T-helper 1 cell treated with Interleukin-12 subunit alpha and Interleukin-12 subunit beta and Interleukin-4 antibody, amounts not matched to agents 30 ng/mL and 1 ng/mL, for 36 hours (primary cell): ENCODE data around the gene XXYLT1. TPM values are rescaled to one million over a fixed set of nuclear protein-coding genes. Genes with fewer than 3 reads are reported as not detected.

ENCODE experiments used
- intact Hi-C: fragments of 100-400 bp; cut with micrococcal nuclease; formaldehyde crosslinking; loops from one replicate; pipeline ENCODE4 v1.15.1; 2024
- total RNA-seq: library from RNA; stranded (reverse); gene quantifications from 2 replicates; pipeline ENCODE4 v1.2.3, GENCODE V29; 2022

XXYLT1 gene
- total RNA-seq, 1 donor from 2014 or later = 9.7 TPM

DNA sequence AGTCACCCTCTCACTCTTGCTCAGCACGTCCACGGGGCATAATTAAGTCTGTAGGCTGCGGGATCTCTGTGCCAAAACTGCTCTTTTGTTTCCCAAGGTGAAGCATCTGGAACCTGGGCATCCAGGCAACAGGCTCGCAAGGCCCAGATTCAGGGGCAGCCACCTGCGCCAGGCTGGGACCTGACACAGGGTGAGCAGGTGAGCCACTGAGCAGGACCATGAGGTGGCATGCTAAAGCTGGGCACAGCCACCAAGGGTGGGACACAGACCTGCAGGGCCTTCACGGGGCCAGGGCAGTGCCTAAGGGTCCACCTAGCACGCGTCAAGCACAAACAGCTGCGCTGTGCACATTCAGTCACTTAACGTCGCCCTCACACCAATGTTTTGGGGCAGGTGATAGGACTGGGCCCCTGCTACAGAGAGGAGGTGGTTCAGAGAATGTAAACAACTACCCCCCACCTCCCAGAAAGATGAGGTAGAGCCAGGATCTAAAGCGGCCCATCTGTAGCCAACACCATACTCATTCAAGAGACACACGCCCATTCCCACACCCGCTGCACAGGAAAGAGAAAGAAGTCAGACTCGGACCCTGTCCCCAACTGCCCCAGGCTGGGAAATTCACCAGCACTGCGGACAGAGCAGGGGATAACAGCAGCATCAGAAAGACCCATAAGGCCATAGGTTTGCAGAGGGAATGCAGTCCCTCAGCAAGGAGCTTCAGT lies 16.3 kb downstream of the XXYLT1 start:
- intact Hi-C loops = no loop called here

DNA sequence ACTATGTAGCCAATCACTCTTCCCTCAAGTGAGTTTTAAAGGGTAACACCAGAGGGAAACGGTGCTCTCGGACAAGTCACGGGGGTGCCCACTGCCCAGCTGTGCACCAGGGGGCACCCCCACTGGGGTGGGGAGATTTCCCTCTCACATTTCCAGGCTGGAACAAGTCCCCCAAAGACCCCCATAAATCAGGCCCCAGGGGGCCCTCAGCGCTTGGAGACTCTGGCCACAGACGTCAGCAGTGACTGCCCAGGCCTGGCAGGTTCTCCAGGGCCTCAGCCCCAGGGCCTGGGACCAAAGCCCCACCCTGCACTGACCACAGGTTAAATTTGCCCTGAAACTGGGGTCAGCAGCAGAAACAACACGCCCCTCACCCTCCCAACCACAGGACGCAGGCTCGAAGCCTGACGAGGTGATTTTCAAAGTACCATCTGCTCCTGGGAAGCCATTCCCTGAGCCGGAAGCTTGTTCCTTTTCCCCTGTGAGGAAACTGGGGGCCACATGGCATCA lies 17.0 kb downstream of the XXYLT1 start:
- intact Hi-C loops = no loop called here

DNA sequence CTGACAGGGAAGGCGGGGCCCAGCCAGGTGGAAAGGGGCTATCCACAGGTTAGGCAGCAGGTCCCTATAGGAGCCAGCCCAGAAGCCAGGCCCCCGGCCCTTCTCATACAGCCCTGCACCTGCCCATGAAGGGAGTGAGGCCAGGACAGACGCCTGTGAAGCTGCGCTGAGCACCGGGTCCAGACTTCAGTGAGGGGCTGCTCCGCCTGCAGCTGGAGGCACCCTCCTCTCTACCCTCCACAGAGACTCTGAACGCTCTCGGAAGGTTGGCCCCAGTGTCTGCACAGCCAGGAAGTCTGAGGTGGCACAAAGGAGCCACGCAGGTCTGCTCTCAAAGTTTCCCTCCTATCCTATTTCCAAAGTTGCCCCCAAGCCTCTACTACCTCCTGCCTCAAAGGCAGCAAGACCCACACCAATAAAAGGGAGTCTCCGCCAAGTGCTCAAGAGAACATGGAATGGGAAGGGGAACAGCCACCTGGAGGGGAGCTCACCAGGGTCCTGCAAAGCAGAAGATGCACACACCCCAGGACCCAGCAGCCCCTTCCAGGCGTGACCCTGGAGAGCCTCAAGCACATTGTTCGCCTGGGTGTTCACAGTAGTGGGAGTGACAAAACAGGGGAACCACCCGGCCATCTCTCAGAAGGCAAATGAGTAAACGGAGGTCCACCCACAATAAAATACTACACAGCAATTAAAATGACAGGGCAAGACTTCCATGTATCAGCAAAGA lies 19.5 kb downstream of the XXYLT1 start:
- intact Hi-C loops = no loop called here

DNA sequence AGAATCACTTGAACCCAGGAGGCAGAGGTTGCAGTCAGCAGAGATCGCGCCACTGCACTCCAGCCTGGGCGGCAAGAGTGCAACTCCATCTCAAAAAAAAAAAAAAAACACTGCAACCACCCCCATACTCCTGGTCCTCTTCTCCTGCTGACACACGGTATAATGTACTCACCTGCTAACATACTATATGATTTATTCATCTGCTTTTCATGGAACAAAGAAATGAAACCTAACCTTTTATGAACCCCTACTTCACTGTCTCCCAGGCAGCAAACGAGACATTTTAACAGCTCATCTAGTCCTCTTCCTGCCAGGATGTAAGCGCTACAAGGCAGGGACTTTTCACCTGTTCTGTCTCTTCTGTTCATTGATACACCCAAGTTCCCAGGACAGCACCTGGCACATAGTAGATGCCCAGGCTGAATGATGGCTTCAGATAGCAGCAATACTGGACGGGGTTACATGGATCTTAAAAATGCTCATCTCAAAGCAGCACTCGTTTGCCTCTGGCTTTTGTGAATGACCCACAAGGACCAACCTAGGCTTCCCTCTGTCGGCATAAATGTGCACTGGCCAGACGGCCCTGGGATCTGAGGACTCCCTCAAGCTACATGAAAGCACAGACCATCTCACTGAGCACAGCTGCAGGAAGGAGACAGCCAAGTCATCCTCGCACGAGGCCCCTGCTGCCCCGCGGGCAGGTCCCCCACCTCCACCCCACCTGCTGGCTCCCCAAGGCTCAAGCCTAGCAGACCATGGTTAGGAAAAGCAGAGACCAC lies 20.3 kb downstream of the XXYLT1 start:
- intact Hi-C loops = no loop called here

DNA sequence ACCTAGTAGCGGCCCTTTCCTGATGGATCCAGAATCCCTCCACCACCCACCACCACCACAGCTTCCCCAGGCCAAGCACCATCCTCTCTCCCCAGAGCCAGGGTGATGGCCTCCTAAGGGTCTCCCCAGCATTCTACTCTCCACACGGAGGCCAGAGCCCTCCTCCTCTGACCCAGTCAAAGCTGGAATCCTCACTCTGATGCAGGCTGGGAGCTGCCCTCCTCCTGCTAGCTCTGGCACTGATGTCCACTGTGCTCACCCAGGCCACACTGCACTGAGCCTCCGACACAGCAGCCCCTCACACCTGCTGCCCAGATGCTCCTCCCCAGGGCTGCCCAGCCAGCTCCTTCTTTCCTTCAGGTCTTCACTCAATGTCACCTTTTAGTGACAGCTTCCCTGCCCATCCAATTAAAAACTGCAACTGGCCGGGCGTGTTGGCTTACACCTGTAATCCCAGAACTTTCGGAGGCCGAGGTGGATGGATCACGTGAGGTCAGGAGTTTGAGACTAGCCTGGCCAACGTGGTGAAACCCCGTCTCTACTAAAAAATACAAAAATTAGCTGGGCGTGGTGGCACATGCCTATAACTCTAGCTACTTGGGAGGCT lies 21.0 kb downstream of the XXYLT1 start:
- intact Hi-C loops = no loop called here

DNA sequence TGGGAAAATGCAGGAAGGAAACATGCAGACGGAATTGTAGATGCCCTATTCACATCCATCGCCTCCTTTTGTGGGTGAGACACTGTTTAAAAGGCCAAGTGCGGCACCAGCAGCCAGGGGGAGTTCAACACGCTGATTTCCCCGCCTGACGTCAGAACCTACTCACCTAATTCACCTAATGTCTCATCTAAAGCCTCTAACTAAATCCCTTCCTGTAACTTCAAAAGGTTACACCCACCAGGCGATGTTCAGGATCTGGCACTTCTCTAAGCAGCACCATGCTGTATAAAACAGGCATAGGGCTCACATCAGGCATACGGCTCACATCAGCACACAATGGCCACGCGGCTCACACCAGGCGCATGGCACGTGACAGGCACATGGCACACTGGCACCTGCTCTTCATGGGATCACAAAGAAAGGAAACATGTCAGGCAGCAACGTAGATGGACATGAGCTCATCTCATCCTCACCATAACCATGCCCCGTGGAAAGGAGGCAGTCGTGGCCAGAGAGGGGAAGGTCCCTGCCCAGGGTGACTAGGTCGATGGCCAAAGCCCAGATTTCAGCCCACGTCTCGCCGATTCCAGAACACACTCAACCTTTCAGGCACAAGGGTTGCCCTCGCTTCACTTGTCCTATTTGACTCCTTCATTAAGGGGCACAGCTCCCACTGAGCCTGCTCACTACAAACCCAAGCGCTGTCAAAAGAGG lies 21.7 kb downstream of the XXYLT1 start:
- intact Hi-C loops = no loop called here

DNA sequence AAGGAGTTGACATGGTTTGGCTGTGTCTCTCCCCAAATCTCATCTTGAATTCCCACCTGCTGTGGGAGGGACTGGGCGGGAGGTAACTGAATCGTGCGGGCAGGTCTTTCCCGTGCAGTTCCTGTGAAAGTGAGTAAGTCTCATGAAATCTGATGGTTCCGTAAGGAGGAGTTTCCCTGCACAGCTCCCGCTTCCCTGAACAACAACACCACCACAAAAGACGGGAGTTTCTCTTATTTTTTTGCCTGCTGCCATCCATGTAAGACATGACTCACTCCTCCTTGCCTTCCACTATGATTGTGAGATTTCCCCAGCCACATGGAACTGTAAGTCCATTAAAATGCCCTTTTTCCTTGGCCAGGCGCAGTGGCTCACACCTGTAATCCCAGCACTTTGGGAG lies 22.7 kb downstream of the XXYLT1 start:
- intact Hi-C loops = no loop called here

DNA sequence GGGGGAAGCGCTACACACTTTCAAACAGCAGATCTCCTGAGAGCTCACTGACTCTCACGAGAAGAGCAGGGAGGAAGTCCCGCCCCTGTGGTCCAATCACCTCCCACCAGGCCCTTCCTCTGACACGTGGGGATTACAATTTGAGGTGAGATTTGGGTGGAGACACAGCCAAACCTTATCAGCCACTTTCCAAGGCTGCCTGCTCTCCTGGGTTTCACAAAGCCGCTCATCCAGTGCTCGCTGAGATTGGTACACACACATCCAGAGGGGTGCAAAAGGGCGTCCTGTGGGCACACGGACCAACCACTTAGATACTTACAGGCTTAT lies 23.1 kb downstream of the XXYLT1 start:
- intact Hi-C loops = no loop called here

DNA sequence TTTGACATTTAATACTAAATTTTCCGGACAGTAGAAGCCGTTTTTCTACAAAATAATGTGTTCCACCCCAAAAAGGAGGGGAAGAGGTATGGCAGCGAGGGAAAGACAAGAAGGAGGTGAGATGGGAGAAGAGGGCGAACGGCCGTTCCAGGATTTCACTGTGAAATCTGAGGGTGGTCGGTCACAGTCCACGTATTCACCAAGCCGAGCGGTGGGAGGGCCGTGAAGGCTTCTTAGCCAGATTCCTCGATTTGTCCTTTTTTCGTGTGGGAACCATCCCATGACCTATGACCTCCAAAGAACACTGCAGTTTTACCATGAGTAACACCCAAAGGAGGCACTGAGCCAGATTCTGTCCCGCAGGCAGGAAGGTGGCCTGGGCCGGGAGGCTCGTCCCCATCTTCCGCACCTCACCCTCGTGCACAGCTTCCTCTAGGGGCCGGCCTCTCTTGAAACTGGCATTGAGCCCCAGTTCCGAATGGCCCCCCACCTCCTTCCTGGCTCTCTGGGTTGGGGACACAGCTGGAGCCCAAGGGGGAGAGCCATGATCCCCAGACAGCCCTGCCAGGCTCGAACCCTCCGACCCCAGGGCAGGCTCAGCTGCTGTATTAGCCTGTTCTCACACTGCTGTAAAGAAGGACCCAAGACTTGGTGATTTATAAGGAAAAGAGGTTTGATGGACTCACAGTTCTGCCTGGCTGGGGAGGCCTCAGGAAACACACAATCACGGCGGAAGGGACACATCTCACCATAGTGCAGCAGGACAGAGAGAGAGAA lies 23.7 kb downstream of the XXYLT1 start:
- intact Hi-C loops = no loop called here

DNA sequence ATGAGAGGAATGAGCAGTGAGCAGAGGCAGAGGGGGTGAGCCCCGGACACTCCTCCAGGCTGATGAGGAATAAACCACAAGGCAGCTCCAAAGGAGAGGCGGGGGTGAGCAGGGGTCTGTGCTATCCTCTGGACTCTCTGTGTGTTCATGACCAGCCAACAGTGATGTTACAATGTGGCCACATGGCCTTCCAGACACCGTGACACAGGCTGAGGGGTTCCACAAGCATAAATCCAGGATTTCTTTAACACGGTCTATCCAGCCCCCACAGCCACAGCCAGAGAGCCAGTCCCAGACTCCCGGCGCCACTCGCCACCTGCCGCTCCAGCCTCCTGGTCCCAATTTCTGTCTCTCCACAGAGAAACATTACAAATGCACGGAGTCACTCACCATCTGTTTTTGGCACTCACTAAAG lies 24.4 kb downstream of the XXYLT1 start:
- intact Hi-C loops = no loop called here

DNA sequence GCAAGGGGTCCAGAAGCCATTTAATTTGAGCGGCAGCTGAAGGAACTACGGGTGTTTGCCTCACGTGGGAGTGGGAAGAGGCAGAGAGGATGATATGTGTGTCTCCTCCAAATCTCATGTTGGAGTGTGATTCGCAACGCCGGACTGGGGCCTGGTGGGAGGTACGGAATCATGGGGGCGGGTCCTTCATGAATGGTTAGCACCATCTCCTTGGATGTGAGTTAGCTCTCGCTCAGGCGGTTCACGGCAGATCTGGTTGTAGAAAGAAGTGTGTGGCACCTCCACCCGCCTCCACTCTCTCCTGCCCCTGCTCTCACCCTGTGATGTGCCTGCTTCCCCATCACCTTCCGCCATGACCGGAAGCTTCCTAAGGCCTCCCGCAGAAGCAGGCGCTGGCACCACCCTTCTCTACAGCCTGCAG lies 25.4 kb downstream of the XXYLT1 start:
- intact Hi-C loops = no loop called here

DNA sequence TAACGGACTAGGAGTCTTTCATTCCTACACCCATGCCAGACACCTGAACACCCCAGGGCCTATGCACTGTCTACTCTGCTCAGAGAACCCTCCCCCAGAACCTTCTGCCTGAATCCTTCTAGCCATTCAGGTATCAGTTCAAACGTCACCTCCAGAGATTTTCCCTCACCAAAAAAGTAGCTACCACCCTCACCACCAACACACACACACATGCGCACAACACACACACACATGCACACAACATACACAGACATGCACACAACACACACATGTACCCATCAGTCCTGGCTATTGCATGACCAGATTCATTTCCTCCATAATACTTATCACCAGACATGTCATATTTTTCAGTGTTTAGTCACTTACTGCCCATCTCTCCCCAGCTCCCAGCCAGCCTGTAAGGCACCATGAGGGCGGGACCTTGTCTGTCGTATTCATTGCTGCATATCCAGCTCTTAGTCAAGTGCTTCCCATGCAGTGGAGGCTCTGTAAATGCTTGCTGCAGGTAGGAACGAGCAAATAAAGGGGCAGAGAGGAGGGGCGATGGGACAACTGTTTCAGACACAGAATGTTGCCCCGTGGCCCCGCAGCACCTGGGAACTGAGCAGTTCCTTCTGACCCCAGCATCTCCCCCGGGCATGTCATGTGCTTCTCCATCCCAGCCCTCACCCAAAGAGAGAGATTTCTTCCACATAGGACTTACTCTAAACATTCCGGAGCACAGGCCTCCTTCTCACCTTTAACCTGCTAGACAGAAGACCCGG lies 29.2 kb downstream of the XXYLT1 start:
- intact Hi-C loops = no loop called here

DNA sequence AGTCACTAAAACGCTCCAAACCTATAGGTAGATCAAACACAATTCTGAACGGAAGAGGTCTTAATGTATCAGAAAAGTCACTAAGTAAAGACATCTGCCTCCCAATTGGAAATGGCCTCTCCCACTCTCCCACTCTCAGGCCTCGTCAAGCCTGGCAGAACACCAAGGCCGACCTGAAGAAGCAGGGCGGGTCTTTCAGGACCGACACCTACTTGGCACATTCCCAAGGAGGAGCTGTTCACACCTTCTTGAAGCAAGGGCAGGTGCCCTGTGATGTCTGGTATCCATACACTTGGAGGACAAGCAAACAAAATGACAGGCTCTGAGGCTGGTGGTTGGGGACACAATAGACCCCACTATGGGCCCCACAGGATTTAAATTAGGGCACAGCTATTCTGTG lies 30.0 kb downstream of the XXYLT1 start:
- intact Hi-C loops = no loop called here

DNA sequence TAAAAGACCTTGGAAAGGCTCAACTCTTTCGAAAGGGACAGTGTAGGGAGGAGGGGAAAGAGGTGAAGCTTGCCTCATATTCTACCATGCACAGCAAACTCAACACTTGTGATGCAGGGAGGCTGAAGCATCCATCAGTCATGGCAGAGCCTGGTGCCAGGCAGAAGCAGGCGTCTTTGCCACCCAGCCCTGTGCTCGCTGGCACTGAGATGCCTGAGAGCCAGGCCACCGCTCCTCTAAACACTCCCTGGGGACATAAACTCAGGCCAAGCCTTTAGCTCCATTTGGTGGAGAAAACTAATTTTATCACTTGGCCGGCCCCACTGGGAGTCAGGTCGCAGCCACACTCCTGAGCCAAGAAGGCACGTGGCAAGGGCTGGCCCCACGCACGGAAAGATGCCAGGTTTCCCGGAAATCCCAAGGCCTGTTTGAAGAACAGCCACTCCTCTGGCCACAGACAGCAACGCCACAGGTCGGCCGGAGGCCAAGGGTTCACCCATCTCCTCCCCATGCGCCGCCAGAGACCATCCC lies 30.7 kb downstream of the XXYLT1 start:
- intact Hi-C loops = no loop called here

DNA sequence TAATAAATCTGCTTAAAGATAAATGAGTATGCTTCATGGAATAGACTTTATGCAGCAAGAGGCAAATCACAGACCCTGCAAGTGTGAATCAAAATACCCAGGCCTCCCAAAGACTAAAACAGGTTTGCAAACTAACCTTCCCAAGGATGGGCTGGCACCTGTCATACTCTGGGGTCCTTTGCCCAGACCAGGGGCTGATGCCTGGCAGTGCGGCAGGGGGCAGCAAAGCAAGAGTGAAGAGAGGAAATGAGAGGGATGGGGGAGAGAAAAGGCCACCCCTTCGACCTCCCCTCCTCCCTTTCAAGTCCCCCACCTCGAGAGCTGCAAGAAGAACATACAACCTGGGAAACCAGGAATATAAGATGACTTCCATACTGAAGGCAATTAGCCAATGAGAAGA lies 31.8 kb downstream of the XXYLT1 start:
- intact Hi-C loops = no loop called here

DNA sequence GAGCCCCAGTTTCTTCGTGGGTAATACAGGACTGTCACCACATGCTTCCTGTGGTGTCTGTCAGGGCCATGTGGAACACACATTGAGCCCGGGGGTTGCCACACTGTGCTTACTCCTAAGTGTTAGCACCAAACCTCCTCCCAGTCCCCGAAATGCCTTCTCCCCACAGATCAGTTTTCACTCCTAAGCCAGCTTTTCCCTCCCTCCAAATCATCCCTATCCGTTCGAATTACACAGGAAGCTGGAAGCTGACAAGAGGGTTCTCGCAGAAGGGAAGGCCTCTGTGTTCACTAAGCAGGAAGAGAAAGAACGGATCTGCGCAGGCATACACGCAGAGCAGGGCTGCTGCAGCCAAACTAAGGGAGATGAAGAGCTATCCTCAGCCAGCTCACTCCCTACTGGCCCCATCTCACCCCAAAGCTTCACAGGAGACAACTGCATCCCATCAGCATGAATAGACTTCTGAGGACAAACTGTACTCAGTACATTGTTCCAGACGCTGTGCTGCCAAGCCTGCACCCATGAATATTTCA lies 32.3 kb downstream of the XXYLT1 start:
- intact Hi-C loops = no loop called here

DNA sequence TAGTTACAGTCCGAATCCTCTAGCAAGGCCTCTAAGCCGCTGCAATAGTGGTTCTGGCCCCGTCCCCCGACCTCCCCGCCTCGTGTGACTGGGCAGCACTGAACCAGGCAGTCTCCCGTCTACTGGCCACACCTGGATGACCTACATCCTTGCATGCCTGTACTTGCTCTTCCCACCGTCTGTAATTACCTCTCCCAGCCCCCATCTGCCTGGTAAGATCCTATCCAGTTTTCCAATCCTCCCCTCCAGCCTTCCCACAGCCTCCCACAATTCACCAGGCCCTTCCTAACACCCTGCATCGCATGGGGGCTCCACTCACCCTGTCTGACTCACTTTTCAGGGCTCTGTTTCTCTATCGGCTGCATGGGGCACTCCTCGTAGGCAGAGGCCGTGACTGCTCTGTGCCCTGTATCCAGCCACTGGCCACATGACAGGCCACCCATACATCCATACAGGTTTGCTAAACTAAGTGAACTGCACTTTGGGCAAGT lies 32.8 kb downstream of the XXYLT1 start:
- intact Hi-C loops = no loop called here

DNA sequence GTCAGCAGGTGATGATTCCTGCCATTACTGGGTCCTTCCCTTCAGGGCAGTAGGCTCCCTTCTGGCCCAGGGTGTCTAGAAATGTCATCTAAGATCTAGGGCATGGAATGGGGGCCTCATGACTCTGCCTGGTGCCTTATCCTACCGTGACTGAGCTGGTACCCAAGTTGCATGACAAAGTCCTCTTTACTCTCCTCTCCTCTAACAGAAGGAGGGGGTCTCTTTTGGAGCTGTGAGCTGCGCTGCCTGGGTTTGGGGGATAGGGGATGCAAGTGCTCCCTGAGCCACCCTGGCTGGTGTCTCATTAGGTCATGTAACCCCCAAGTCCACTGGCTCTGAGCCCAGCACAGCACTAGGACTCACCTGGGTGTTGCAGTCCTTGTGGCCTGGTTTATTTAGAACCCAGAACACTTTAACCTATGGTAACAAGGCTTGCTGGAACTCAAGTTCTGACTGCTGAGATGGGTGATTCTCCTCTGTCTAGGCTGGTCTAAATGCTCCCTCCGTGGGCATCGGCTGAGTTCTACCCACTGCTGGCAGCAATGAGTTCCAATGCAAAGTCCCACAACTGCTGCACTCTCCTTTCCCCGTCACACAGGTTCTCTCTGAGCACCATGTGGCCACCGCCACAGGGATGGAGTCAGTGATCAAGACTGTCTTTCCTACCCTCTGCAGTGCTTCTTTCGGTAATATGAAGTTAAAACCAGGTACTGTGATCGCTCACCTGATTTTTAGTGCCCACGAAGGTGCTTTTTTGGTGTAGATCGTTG lies 34.0 kb downstream of the XXYLT1 start:
- intact Hi-C loops = no loop called here
